ENCODE results near the gene PRKAR1A.

- TF ChIP-seq CBX8 (IDR thresholded peaks at IDR 0.05; ENCODE audit: borderline replicate concordance, low read depth, low read length) (no peak), RXRA (IDR thresholded peaks at IDR 0.05; ENCODE audit: insufficient read depth, low read depth, low read length) (no peak), CTCF (IDR thresholded peaks at IDR 0.05; ENCODE audit: control extremely low read depth in 1 of 3, insufficient read depth in 1 of 3, low read depth in 1 of 3, low read length in 3 of 3) (no peak), POLR2A (IDR thresholded peaks at IDR 0.05; ENCODE audit: control extremely low read depth in 1 of 2, low read depth in 2 of 2, low read length in 2 of 2) (no peak), SIN3A (conservative IDR thresholded peaks at IDR 0.05 in 1 of 2, IDR thresholded peaks at IDR 0.05 in 1 of 2; ENCODE audit: low read depth in 1 of 2, low read length in 2 of 2) (no peak)
These were observed 86.3 kb downstream of the PRKAR1A start for GRCh38 chr17:68598545-68598961.
